Measurements from ENCODE around the gene ZMYND11.

ZMYND11 gene

DNA sequence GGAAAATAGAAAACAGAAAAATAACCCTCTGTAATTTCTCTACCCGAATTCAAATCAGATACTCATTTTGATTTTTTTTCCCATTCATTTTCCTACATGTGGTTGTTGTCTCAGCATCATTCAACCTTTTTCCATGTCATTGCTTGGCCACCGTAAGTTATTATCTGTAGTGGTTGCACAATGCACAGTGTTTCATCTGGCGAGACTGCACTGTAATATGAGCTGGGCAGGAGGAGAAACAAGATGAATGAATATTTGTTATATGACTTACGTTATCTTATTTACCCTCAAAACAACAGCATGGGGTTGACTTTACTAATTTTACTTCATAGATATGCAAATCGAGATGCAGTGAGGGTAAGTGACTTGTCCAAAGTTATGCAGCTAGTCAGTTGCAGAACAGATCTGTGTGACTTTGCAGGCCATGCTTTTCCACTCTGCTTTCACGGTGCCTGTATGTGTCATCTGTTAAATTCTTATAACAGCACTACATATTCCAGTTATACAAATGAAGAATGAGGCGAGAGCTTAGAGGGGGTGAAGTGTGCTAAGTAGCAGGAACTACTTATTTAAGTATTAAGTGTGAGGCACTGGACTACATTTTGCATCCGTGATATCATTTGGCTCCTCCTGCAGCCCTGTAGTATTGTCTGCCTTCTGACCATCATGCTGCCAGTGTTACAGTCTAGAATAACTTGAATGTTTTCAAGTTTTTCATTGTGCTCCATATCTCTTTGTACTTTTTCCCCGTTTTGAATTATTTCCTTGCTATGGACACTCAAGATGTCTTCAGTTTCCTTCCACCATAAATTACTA lies 56.7 kb downstream of the ZMYND11 start:
- no peak for DNase-seq
- H3K9me3 ChIP-seq (replicated peaks; ENCODE audit: insufficient read depth, low read length), result no peaks in the 10 kb centered on the region
- no peaks in the 10 kb centered on the region for H3K27me3 ChIP-seq (replicated peaks; ENCODE audit: insufficient read depth, low read length)
- no peak overlapping the region for H3K4me2 ChIP-seq (ENCODE audit: low read depth, low read length)
- no peak overlapping the region for H3K4me3 ChIP-seq (ENCODE audit: low read length)
- no peak overlapping the region for H2AFZ ChIP-seq (ENCODE audit: low read length)
- no peaks in the 10 kb centered on the region for H3K4me1 ChIP-seq (ENCODE audit: low read length)
- no peaks in the 10 kb centered on the region for H3K36me3 ChIP-seq (replicated peaks; ENCODE audit: insufficient read depth, low read length)
- no peaks in the 10 kb centered on the region for H3F3A ChIP-seq (ENCODE audit: insufficient read depth, low read length)
- no peak overlapping the region for H3K27ac ChIP-seq (ENCODE audit: low read length)
- H3K9me2 ChIP-seq (replicated peaks; ENCODE audit: insufficient read depth, low read length), result no peaks in the 10 kb centered on the region
- TF ChIP-seq EZH2phosphoT487 (IDR thresholded peaks at IDR 0.05; ENCODE audit: low read length) (no peak), EZH2 (optimal IDR thresholded peaks at IDR 0.05; ENCODE audit: low read depth, low read length) (no peak)
- TF ChIP-seq, protein P1, sequence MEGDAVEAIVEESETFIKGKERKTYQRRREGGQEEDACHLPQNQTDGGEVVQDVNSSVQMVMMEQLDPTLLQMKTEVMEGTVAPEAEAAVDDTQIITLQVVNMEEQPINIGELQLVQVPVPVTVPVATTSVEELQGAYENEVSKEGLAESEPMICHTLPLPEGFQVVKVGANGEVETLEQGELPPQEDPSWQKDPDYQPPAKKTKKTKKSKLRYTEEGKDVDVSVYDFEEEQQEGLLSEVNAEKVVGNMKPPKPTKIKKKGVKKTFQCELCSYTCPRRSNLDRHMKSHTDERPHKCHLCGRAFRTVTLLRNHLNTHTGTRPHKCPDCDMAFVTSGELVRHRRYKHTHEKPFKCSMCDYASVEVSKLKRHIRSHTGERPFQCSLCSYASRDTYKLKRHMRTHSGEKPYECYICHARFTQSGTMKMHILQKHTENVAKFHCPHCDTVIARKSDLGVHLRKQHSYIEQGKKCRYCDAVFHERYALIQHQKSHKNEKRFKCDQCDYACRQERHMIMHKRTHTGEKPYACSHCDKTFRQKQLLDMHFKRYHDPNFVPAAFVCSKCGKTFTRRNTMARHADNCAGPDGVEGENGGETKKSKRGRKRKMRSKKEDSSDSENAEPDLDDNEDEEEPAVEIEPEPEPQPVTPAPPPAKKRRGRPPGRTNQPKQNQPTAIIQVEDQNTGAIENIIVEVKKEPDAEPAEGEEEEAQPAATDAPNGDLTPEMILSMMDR (IDR thresholded peaks at IDR 0.05; ENCODE audit: low read length), result no peak
- no peak overlapping the region for H3K9ac ChIP-seq (ENCODE audit: low read length)
- H4K20me1 ChIP-seq (ENCODE audit: insufficient read depth, low read length), result no peaks in the 10 kb centered on the region
- H3K79me2 ChIP-seq (ENCODE audit: low read length), result no peaks in the 10 kb centered on the region

- H3K9me3 ChIP-seq (replicated peaks; ENCODE audit: insufficient read depth, low read length), result no peaks in the 10 kb centered on the region
- DNase-seq, result no peak
- H3K9me2 ChIP-seq (replicated peaks; ENCODE audit: insufficient read depth, low read length), result no peaks in the 10 kb centered on the region
- TF ChIP-seq EZH2phosphoT487 (IDR thresholded peaks at IDR 0.05; ENCODE audit: low read length) (no peak), EZH2 (optimal IDR thresholded peaks at IDR 0.05; ENCODE audit: low read depth, low read length) (no peak)
- TF ChIP-seq, protein P1 (IDR thresholded peaks at IDR 0.05; ENCODE audit: low read length), result no peak
- no peaks in the 10 kb centered on the region for H4K20me1 ChIP-seq (ENCODE audit: insufficient read depth, low read length)
- no peaks in the 10 kb centered on the region for H3F3A ChIP-seq (ENCODE audit: insufficient read depth, low read length)
- no peaks in the 10 kb centered on the region for H3K36me3 ChIP-seq (replicated peaks; ENCODE audit: insufficient read depth, low read length)
- H3K27me3 ChIP-seq (replicated peaks; ENCODE audit: insufficient read depth, low read length), result no peaks in the 10 kb centered on the region
- no peaks in the 10 kb centered on the region for H3K4me1 ChIP-seq (ENCODE audit: low read length)
- H2AFZ ChIP-seq (ENCODE audit: low read length), result no peak overlapping the region
- H3K79me2 ChIP-seq (ENCODE audit: low read length), result no peaks in the 10 kb centered on the region
- H3K4me3 ChIP-seq (ENCODE audit: low read length), result no peak overlapping the region
- no peak overlapping the region for H3K4me2 ChIP-seq (ENCODE audit: low read depth, low read length)
- no peak overlapping the region for H3K27ac ChIP-seq (ENCODE audit: low read length)
- H3K9ac ChIP-seq (ENCODE audit: low read length), result no peak overlapping the region
Observed at GRCh38 chr10:194281-194680, 59.0 kb downstream of the ZMYND11 start.

DNA sequence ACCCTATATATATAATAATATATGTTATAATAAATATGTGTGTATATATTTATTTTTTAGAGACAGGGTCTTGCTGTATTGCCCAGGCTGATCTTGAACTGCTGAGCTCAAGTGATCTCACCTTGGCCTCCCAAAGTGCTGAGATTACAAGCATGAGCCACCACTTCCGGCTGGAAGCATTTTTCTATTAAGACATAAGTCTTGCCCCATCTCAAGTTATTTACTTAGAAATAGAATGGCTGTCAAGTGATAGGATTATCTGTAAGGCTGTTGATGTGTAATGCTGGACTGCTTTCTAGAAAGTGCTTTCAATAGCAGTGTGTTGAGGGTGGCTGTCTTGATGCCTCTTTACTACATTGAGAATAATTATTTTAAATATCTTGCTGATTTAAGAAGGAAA lies 65.2 kb downstream of the ZMYND11 start:
- TF ChIP-seq EZH2 (optimal IDR thresholded peaks at IDR 0.05; ENCODE audit: low read depth, low read length), result no peak
- H3K9me2 ChIP-seq (replicated peaks; ENCODE audit: insufficient read depth, low read length), result no peaks in the 10 kb centered on the region
- H2AFZ ChIP-seq (ENCODE audit: low read length), result no peak overlapping the region
- H3F3A ChIP-seq (ENCODE audit: insufficient read depth, low read length), result no peaks in the 10 kb centered on the region
- no peaks in the 10 kb centered on the region for H3K79me2 ChIP-seq (ENCODE audit: low read length)
- H3K4me2 ChIP-seq (ENCODE audit: low read depth, low read length), result no peak overlapping the region
- H3K27ac ChIP-seq (ENCODE audit: low read length), result no peak overlapping the region
- no peak overlapping the region for H3K9ac ChIP-seq (ENCODE audit: low read length)
- H3K9me3 ChIP-seq (replicated peaks; ENCODE audit: insufficient read depth, low read length), result no peaks in the 10 kb centered on the region
- H3K4me1 ChIP-seq (ENCODE audit: low read length), result no peaks in the 10 kb centered on the region
- DNase-seq, result no peak
- no peaks in the 10 kb centered on the region for H3K36me3 ChIP-seq (replicated peaks; ENCODE audit: insufficient read depth, low read length)
- H4K20me1 ChIP-seq (ENCODE audit: insufficient read depth, low read length), result no peaks in the 10 kb centered on the region
- H3K27me3 ChIP-seq (replicated peaks; ENCODE audit: insufficient read depth, low read length), result no peaks in the 10 kb centered on the region
- H3K4me3 ChIP-seq (ENCODE audit: low read length), result no peak overlapping the region

- Histone ChIP-seq H3K27me3 (replicated peaks; ENCODE audit: insufficient read depth, low read length) (no peaks in the 10 kb centered on the region), H3K27ac (ENCODE audit: low read length) (no peak overlapping the region), H2AFZ (ENCODE audit: low read length) (no peak overlapping the region), H3K9me3 (replicated peaks; ENCODE audit: insufficient read depth, low read length) (no peaks in the 10 kb centered on the region), H3K4me2 (ENCODE audit: low read depth, low read length) (no peak overlapping the region), H3K4me3 (ENCODE audit: low read length) (no peak overlapping the region), H3F3A (ENCODE audit: insufficient read depth, low read length) (no peaks in the 10 kb centered on the region), H3K79me2 (ENCODE audit: low read length) (no peaks in the 10 kb centered on the region), H4K20me1 (ENCODE audit: insufficient read depth, low read length) (no peaks in the 10 kb centered on the region), H3K4me1 (ENCODE audit: low read length) (no peaks in the 10 kb centered on the region), H3K9ac (ENCODE audit: low read length) (no peak overlapping the region), H3K9me2 (replicated peaks; ENCODE audit: insufficient read depth, low read length) (no peaks in the 10 kb centered on the region), H3K36me3 (replicated peaks; ENCODE audit: insufficient read depth, low read length) (no peaks in the 10 kb centered on the region)
- no peak for DNase-seq
- TF ChIP-seq, protein P1 (IDR thresholded peaks at IDR 0.05; ENCODE audit: low read length), result no peak
- TF ChIP-seq EZH2 (optimal IDR thresholded peaks at IDR 0.05; ENCODE audit: low read depth, low read length), result no peak
Observed at GRCh38 chr10:201328-201771, 66.1 kb downstream of the ZMYND11 start.
